Hindlimb muscle (tissue), 1 donor: ENCODE measurements around the gene CD151. TPM values are rescaled to one million over a fixed set of nuclear protein-coding genes. Genes with fewer than 3 reads are reported as not detected.

Experiments
- DNase-seq: peaks from one replicate; pipeline ENCODE4 v3.0.0-alpha.2; 2013
- polyA plus RNA-seq: library from polyadenylated mRNA; unstranded; fragments of 120-200 nt; gene quantifications from one replicate; pipeline ENCODE4 v1.2.1, GENCODE V29; 2013; ENCODE audit not compliant: insufficient read length

The CD151 gene
- polyA plus RNA-seq, 1 donor = 189 TPM

- DNase-seq = no peak
These were observed 43.1 kb downstream of the CD151 start for GRCh38 chr11:875769-876301.

- no peak for DNase-seq
These were observed 43.8 kb downstream of the CD151 start for GRCh38 chr11:876545-876944.

- DNase-seq = no peak
These were observed 44.8 kb downstream of the CD151 start for GRCh38 chr11:877565-877964.

- no peak for DNase-seq
These were observed 47.7 kb downstream of the CD151 start for GRCh38 chr11:880447-880846.

- no peak for DNase-seq
These were observed 49.8 kb downstream of the CD151 start for GRCh38 chr11:882596-882995.

GRCh38 chr11:883527-883926 lies 50.8 kb downstream of the CD151 start:
- DNase-seq = no peak

- DNase-seq = no peak
These were observed 51.9 kb downstream of the CD151 start for GRCh38 chr11:884578-885070.

- DNase-seq = no peak
These were observed 53.8 kb downstream of the CD151 start for GRCh38 chr11:886568-886967.

- DNase-seq = no peak
These were observed 54.8 kb downstream of the CD151 start for GRCh38 chr11:887589-887988.

Other genes with a start within 250 kb of the CD151 start
- gene IRF7, start 217.0 kb upstream of the CD151 start, polyA plus RNA-seq = 17.5 TPM
- gene CDHR5, start 208.0 kb upstream of the CD151 start, polyA plus RNA-seq = 4.1 TPM
- 127 TPM for gene SCT, start 205.8 kb upstream of the CD151 start, polyA plus RNA-seq
- 1.2 TPM for gene DRD4, start 195.7 kb upstream of the CD151 start, polyA plus RNA-seq
- 36.5 TPM for gene DEAF1, start 137.7 kb upstream of the CD151 start, polyA plus RNA-seq
- 21.0 TPM for gene TMEM80, start 137.1 kb upstream of the CD151 start, polyA plus RNA-seq
- gene EPS8L2, start 126.7 kb upstream of the CD151 start, polyA plus RNA-seq = 3.7 TPM
- gene TALDO1, start 85.5 kb upstream of the CD151 start, polyA plus RNA-seq = 68.2 TPM
- 57.6 TPM for gene GATD1, start 55.5 kb upstream of the CD151 start, polyA plus RNA-seq
- gene CEND1, start 42.9 kb upstream of the CD151 start, polyA plus RNA-seq = 0.67 TPM
- 10.9 TPM for gene SLC25A22, start 34.7 kb upstream of the CD151 start, polyA plus RNA-seq
- 11.9 TPM for gene PIDD1, start 27.7 kb upstream of the CD151 start, polyA plus RNA-seq
- 1,677 TPM for gene RPLP2, start 23.0 kb upstream of the CD151 start, polyA plus RNA-seq
- 47.9 TPM for gene PNPLA2, start 14.0 kb upstream of the CD151 start, polyA plus RNA-seq
- gene CRACR2B, start 5.0 kb upstream of the CD151 start, polyA plus RNA-seq = 17.3 TPM
- gene POLR2L, start 9.6 kb downstream of the CD151 start, polyA plus RNA-seq = 118 TPM
- 55.0 TPM for gene TSPAN4, start 9.9 kb downstream of the CD151 start, polyA plus RNA-seq
- 61.0 TPM for gene CHID1, start 77.9 kb downstream of the CD151 start, polyA plus RNA-seq
- gene AP2A2, start 92.9 kb downstream of the CD151 start, polyA plus RNA-seq = 49.7 TPM
- 0.10 TPM for gene MUC6, start 203.8 kb downstream of the CD151 start, polyA plus RNA-seq
- gene MUC2, start 241.9 kb downstream of the CD151 start, polyA plus RNA-seq = 0.05 TPM